ENCODE results near the gene NKD2.

DNA sequence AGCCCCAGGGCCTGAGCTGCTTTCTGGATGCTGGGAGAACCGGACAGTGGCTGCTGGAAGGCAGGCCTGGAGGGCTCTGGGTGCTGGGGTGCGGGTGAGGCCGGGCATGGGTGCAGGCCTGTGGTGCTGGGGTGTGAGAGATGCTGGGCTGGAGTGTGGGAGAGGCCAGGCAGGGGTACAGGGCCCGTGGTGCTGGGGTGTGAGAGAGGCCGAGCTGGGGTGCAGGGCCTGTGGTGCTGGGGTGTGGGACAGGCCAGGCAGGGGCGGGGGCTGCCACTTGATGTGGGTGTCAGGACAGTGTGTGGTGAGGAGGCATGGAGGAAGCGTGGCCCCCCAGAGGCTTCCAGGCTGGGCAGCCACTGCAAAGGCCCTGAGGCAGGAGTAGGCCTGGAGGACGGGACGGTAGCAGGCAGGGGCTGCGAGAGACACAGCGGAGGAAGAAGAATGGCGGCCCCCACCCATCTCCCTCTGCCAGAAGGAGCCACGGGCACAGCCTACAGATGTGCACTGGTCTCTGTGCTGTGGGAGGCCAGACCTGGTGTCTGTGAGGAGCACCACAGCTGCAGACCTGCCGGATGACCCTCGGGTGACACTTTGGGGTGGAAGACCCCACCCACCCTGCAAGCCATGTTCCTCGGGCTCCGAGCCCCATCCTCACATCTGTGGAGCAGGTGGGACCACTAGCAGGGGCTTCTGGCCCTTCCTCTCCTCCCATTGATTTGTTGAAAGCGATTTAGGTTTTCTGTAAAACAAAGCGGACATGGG is 9.3 kb downstream of the NKD2 start:
- TF ChIP-seq, protein P1, sequence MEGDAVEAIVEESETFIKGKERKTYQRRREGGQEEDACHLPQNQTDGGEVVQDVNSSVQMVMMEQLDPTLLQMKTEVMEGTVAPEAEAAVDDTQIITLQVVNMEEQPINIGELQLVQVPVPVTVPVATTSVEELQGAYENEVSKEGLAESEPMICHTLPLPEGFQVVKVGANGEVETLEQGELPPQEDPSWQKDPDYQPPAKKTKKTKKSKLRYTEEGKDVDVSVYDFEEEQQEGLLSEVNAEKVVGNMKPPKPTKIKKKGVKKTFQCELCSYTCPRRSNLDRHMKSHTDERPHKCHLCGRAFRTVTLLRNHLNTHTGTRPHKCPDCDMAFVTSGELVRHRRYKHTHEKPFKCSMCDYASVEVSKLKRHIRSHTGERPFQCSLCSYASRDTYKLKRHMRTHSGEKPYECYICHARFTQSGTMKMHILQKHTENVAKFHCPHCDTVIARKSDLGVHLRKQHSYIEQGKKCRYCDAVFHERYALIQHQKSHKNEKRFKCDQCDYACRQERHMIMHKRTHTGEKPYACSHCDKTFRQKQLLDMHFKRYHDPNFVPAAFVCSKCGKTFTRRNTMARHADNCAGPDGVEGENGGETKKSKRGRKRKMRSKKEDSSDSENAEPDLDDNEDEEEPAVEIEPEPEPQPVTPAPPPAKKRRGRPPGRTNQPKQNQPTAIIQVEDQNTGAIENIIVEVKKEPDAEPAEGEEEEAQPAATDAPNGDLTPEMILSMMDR (optimal IDR thresholded peaks at IDR 0.05 in 1 of 3, IDR thresholded peaks at IDR 0.05 in 1 of 3, conservative IDR thresholded peaks at IDR 0.05 in 1 of 3; ENCODE audit: extremely low read depth in 1 of 3, insufficient read depth in 2 of 3, low read length in 3 of 3): no peak
- no peak for TF ChIP-seq EZH2 (IDR thresholded peaks at IDR 0.05; ENCODE audit: low read length)
